ENCODE measurements around the gene SAXO2.
"Not testable (repeated sequence)": the region's sequence is repeated elsewhere in the genome, so short reads cannot be mapped to it uniquely, and the experiment has no call there.

GRCh38 chr15:82248261-82248660 is 14.4 kb upstream of the SAXO2 start:
- TF ChIP-seq POLR2A (IDR thresholded peaks at IDR 0.05), result not testable (repeated sequence)
- TF ChIP-seq, protein P1, sequence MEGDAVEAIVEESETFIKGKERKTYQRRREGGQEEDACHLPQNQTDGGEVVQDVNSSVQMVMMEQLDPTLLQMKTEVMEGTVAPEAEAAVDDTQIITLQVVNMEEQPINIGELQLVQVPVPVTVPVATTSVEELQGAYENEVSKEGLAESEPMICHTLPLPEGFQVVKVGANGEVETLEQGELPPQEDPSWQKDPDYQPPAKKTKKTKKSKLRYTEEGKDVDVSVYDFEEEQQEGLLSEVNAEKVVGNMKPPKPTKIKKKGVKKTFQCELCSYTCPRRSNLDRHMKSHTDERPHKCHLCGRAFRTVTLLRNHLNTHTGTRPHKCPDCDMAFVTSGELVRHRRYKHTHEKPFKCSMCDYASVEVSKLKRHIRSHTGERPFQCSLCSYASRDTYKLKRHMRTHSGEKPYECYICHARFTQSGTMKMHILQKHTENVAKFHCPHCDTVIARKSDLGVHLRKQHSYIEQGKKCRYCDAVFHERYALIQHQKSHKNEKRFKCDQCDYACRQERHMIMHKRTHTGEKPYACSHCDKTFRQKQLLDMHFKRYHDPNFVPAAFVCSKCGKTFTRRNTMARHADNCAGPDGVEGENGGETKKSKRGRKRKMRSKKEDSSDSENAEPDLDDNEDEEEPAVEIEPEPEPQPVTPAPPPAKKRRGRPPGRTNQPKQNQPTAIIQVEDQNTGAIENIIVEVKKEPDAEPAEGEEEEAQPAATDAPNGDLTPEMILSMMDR (IDR thresholded peaks at IDR 0.05), result not testable (repeated sequence)
